GM23338 (cell line): ENCODE measurements around the gene CCDC144A.
A peak's percentile ranks its signal among the peaks of the same experiment; 100 is the strongest.
"Not testable (repeated sequence)": the region's sequence is repeated elsewhere in the genome, so short reads cannot be mapped to it uniquely, and the experiment has no call there.

ENCODE experiments used
- CTCF ChIP-seq, 2 experiments: fragments of 200-600 bp in 1 of 2; sonication (generic) in 1 of 2; conservative IDR thresholded peaks; 2 replicates each; pipeline versions ENCODE4 v1.5.1 to v1.6.1; 2016 to 2017; ENCODE audit warnings: antibody characterized with exemption in 2 of 2, low read depth in 2 of 2, mild to moderate bottlenecking in 2 of 2, moderate library complexity in 1 of 2
- ETS1 ChIP-seq: IDR thresholded peaks from 2 replicates; pipeline ENCODE4 v1.6.1; 2016; ENCODE audit warnings: antibody characterized with exemption
- JUNB ChIP-seq: IDR thresholded peaks from one replicate; pipeline ENCODE4 v1.6.1; 2016; ENCODE audit warnings: antibody characterized with exemption; ENCODE audit not compliant: unreplicated experiment
- POLR2AphosphoS5 ChIP-seq: IDR thresholded peaks from 2 replicates; pipeline ENCODE4 v1.6.1; 2016; ENCODE audit warnings: antibody characterized with exemption, low read depth
- REST ChIP-seq: IDR thresholded peaks from one replicate; pipeline ENCODE4 v1.6.1; 2018; ENCODE audit warnings: antibody characterized with exemption; ENCODE audit not compliant: unreplicated experiment
- ZNF114 ChIP-seq: fragments of 250-450 bp; sonication (Bioruptor Pico); IDR thresholded peaks from 2 replicates; pipeline ENCODE4 v1.5.0; 2020; ENCODE audit warnings: mild to moderate bottlenecking, moderate library complexity
- ZNF331 ChIP-seq: fragments of 250-450 bp; sonication (Bioruptor Pico); IDR thresholded peaks from 2 replicates; pipeline ENCODE4 v1.5.0; 2020; ENCODE audit warnings: low read depth, mild to moderate bottlenecking, moderate library complexity

- TF ChIP-seq CTCF (conservative IDR thresholded peaks at IDR 0.05; ENCODE audit: low read depth in 2 of 2), result peak; percentile 57 to 80
- TF ChIP-seq ZNF331 (CRISPR knock-in tag); ETS1; JUNB; POLR2AphosphoS5; ZNF114 (CRISPR knock-in tag); REST: not testable (repeated sequence)
These were observed at the start of gene CCDC144A for GRCh38 chr17:16689731-16690281.
